Lower leg skin (tissue), 3 donors: Measurements from ENCODE around the gene MIER2.

Experiments
- POLR2A ChIP-seq, 2 donors: fragments of 450-650 bp; IDR thresholded peaks; one replicate each; pipeline ENCODE4 v1.6.1; 2016 to 2017; ENCODE audit warnings: antibody characterized with exemption in 2 of 2, mild to moderate bottlenecking in 1 of 2, moderate library complexity in 1 of 2
- TF ChIP-seq, protein P1 (sequence below), 3 donors: fragments of 450-650 bp; IDR thresholded peaks; one replicate each; pipeline ENCODE4 v1.5.1; 2016; ENCODE audit warnings: antibody characterized with exemption in 3 of 3, mild to moderate bottlenecking in 3 of 3, moderate library complexity in 2 of 3

DNA sequence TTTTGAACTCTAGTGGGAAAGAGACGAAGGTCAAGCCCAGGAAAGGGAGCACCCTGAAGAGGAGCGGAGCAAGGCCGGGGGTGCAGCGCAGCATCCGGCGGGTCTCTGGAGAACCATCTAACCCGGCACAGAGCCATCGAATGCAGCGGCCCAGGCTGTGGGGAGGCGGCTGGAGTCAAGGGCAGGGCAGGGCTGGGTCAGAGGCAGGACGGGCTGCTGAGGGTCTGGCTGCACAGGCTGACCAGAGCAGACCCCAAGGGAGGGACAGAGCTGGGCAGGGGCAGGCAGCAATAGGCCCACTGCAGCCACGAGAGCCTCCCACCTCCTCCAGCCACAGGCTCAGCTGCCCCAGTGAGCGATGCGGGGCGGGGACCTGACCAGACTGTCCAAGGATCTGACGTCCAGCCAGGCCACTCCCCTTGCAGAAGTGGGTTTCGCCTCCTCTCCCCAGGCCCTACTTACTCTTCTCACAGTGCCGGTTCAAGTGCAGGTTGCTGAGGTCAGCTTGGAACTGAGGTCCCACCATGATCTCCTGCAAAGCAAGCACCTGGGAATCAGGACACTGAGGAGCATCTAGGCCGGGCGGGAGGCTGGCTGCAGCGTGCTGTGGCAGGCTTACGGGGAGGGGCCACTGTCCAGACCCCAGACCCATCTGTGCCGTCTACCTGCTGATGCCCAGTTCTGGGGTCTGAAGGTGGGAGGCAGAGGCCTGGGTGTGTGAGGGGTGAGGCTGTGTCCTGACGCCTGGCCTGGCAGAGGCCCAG, 19.2 kb downstream of the MIER2 start:
- TF ChIP-seq, protein P1, sequence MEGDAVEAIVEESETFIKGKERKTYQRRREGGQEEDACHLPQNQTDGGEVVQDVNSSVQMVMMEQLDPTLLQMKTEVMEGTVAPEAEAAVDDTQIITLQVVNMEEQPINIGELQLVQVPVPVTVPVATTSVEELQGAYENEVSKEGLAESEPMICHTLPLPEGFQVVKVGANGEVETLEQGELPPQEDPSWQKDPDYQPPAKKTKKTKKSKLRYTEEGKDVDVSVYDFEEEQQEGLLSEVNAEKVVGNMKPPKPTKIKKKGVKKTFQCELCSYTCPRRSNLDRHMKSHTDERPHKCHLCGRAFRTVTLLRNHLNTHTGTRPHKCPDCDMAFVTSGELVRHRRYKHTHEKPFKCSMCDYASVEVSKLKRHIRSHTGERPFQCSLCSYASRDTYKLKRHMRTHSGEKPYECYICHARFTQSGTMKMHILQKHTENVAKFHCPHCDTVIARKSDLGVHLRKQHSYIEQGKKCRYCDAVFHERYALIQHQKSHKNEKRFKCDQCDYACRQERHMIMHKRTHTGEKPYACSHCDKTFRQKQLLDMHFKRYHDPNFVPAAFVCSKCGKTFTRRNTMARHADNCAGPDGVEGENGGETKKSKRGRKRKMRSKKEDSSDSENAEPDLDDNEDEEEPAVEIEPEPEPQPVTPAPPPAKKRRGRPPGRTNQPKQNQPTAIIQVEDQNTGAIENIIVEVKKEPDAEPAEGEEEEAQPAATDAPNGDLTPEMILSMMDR (IDR thresholded peaks at IDR 0.05) = no peak
- no peak for TF ChIP-seq POLR2A (IDR thresholded peaks at IDR 0.05)
